ENCODE measurements around the gene TRIP13.

- no peak for TF ChIP-seq CTCF (IDR thresholded peaks at IDR 0.05; ENCODE audit: low read depth, low read length, poor library complexity, severe bottlenecking)
- no peak for TF ChIP-seq EZH2phosphoT487 (IDR thresholded peaks at IDR 0.05; ENCODE audit: borderline replicate concordance, low read length)
Observed at GRCh38 chr5:949275-949543, 56.5 kb downstream of the TRIP13 start.
